ENCODE data around the gene RIN3. TPM values are rescaled to one million over a fixed set of nuclear protein-coding genes. Genes with fewer than 3 reads are reported as not detected.

RIN3 gene
- total and polyA plus RNA-seq, 10 of the 15 experiments (the other 5 are each of a cell fraction or from before 2014, with no cell fraction given), result 0.91 to 23.3 (median 6.3) TPM

- peaks cover 29% of the 10 kb centered on the region for H3K4me1 ChIP-seq (ENCODE audit: control insufficient read depth, insufficient read depth, low read length)
Observed at GRCh38 chr14:92549859-92550230, 36.3 kb downstream of the RIN3 start.

More at GRCh38 chr14:92549859-92550230, 36.3 kb downstream of the RIN3 start:
- Histone ChIP-seq H3K36me3 (ENCODE audit: control insufficient read depth in 2 of 2, insufficient read depth in 2 of 2, low read length in 1 of 2) (0 out of 4 replicates have a peak, but pooled peaks cover 0 to 2% of the 10 kb centered on the region in 2 experiments), H3K9me3 (replicated peaks; ENCODE audit: control insufficient read depth, insufficient read depth, low read length) (no peaks in the 10 kb centered on the region), H3K4me2 (ENCODE audit: control insufficient read depth, insufficient read depth) (no peak overlapping the region), H3K9ac (ENCODE audit: control insufficient read depth, insufficient read depth, low read length) (no peak overlapping the region), H4K20me1 (ENCODE audit: control insufficient read depth, insufficient read depth) (peaks cover 4% of the 10 kb centered on the region; the same call in 1 of the 2 replicates), H3K27me3 (replicated peaks in 1 of 2; ENCODE audit: control insufficient read depth in 2 of 2, insufficient read depth in 2 of 2, low read length in 1 of 2) (no peaks in the 10 kb centered on the region), H3K79me2 (ENCODE audit: control insufficient read depth, insufficient read depth, low read length) (no peaks in the 10 kb centered on the region; the same call in 1 of the 2 replicates), H3K27ac (ENCODE audit: control insufficient read depth, insufficient read depth) (no peak overlapping the region), H3K4me3 (no peak overlapping the region), H2AFZ (ENCODE audit: control insufficient read depth, low read depth, low read length) (no peak overlapping the region)
- DNase-seq (ENCODE audit: low read depth, low spot score) (no peak), FAIRE-seq (no peak), ATAC-seq (no peak)
- ChIA-PET SMC1A (ENCODE audit: uncharacterized antibody, unreplicated experiment) (interaction anchor here (0.6 to 3.2 kb wide), 14 partner anchors 11 to 103 kb away, joined by 3 to 15 read pairs (median 4); no protein-coding TSS in a partner anchor), CTCF (interaction anchor here (0.9 to 1.8 kb wide), 6 partner anchors 27 to 131 kb away, joined by 3 to 10 read pairs (median 4); no protein-coding TSS in a partner anchor), RAD21 (ENCODE audit: unreplicated experiment) (interaction anchor here (0.9 to 4.1 kb wide), 4 partner anchors 18 to 125 kb away, joined by 3 to 19 read pairs (median 9); no protein-coding TSS in a partner anchor), POLR2A (interaction anchor here (0.6 to 1.2 kb wide), 4 partner anchors 26 to 1620 kb away, joined by 3 read pairs; no protein-coding TSS in a partner anchor)
- in situ Hi-C loops (cut with MboI), result no loop called here
- no TSS peak for BruUV-seq (replicated peaks)
- 87% methylated on average over 7 of the region's 7 CpGs for WGBS (ENCODE audit: insufficient coverage, insufficient replicate concordance, low lambda C conversion rate, missing lambda C conversion rate)
- TF ChIP-seq POLR2A (IDR thresholded peaks at IDR 0.05; ENCODE audit: low read depth, low read length) (no peak), RELA (IDR thresholded peaks at IDR 0.05; ENCODE audit: borderline replicate concordance, partially characterized antibody) (no peak), PML (IDR thresholded peaks at IDR 0.05; ENCODE audit: low read length) (no peak), PRDM15 (CRISPR knock-in tag; IDR thresholded peaks at IDR 0.05) (no peak), NFXL1 (IDR thresholded peaks at IDR 0.05; ENCODE audit: borderline replicate concordance) (no peak), TBL1XR1 (IDR thresholded peaks at IDR 0.05; ENCODE audit: low read depth, low read length) (no peak), LARP7 (IDR thresholded peaks at IDR 0.05) (no peak), SMAD5 (IDR thresholded peaks at IDR 0.05; ENCODE audit: low read depth) (no peak), ZBTB40 (IDR thresholded peaks at IDR 0.05; ENCODE audit: borderline replicate concordance) (no peak), MEF2A (IDR thresholded peaks at IDR 0.05; ENCODE audit: insufficient read depth, low read depth, low read length) (no peak), SP1 (IDR thresholded peaks at IDR 0.05; ENCODE audit: low read depth, low read length) (no peak), IRF4 (IDR thresholded peaks at IDR 0.05; ENCODE audit: low read depth, low read length) (no peak), GABPA (IDR thresholded peaks at IDR 0.05; ENCODE audit: low read depth) (no peak), BCL3 (IDR thresholded peaks at IDR 0.05; ENCODE audit: borderline replicate concordance, insufficient read depth, low read depth, low read length, poor library complexity, severe bottlenecking) (no peak), ZNF24 (IDR thresholded peaks at IDR 0.05) (no peak), SMAD1 (IDR thresholded peaks at IDR 0.05; ENCODE audit: low read depth, partially characterized antibody) (no peak), ESRRA (IDR thresholded peaks at IDR 0.05; ENCODE audit: low read length) (no peak)
- intact Hi-C loops (cut with micrococcal nuclease; ENCODE audit: unreplicated experiment), result loop anchor here (5.0 kb wide), 1 partner anchor 428 kb away; the partner anchor contains the start of genes CPSF2 and NDUFB1
